Breast epithelium (tissue), 3 donors: ENCODE measurements around the gene EIF3F.

Experiments used
- CTCF ChIP-seq, 3 donors: fragments of 450-650 bp; IDR thresholded peaks; one replicate each; pipeline ENCODE4 v1.5.1; 2016 to 2017; ENCODE audit warnings: antibody characterized with exemption in 3 of 3, mild to moderate bottlenecking in 3 of 3, moderate library complexity in 3 of 3
- POLR2A ChIP-seq: fragments of 450-650 bp; IDR thresholded peaks from one replicate; pipeline ENCODE4 v1.6.1; 2016; ENCODE audit warnings: antibody characterized with exemption, mild to moderate bottlenecking, moderate library complexity
- POLR2AphosphoS5 ChIP-seq, 3 donors: sonication (generic); formaldehyde crosslinking; IDR thresholded peaks; one replicate each; pipeline ENCODE4 v1.6.1; 2017; ENCODE audit warnings: antibody characterized with exemption in 3 of 3

GRCh38 chr11:8017071-8017470 is 29.9 kb downstream of the EIF3F start:
- TF ChIP-seq CTCF (IDR thresholded peaks at IDR 0.05) (no peak), POLR2AphosphoS5 (IDR thresholded peaks at IDR 0.05) (no peak), POLR2A (no peak)
